HEK293 (cell line): ENCODE measurements around the gene EYA3.
"Not testable (repeated sequence)": the region's sequence is repeated elsewhere in the genome, so short reads cannot be mapped to it uniquely, and the experiment has no call there.

Experiments
- CTCF ChIA-PET: fragments of 350-600 bp; formaldehyde crosslinking; extraction: SDS; loops from one replicate; lab custom pipeline; 2021; ENCODE audit warnings: antibody characterized with exemption; lab: Yijun Ruan, JAX
- POLR2A ChIA-PET: fragments of 300-600 bp; formaldehyde crosslinking; extraction: SDS; loops from one replicate; lab custom pipeline; 2020; ENCODE audit warnings: antibody characterized with exemption, inconsistent platforms; lab: Yijun Ruan, JAX
- H3K27ac ChIP-seq: fragments of 200-500 bp; sonication (Bioruptor generic); 2 replicates; pipeline ENCODE4 v1.5.1; 2014; ENCODE audit warnings: low read depth, low read length, control low read depth, inconsistent platforms; ENCODE audit errors: extremely low read depth
- H3K36me3 ChIP-seq, 2 experiments: fragments of 200-500 bp in 1 of 2; sonication (Bioruptor generic) in 1 of 2; 1 replicate in 1 of 2; 2 replicates in 1 of 2; pipeline ENCODE4 v1.5.1; 2014 to 2017; ENCODE audit warnings: inconsistent platforms in 2 of 2, low read length in 2 of 2; ENCODE audit not compliant: control insufficient read depth in 2 of 2, insufficient read depth in 1 of 2
- H3K4me1 ChIP-seq: fragments of 200-500 bp; sonication (Bioruptor generic); 2 replicates; pipeline ENCODE4 v1.5.1; 2014; ENCODE audit warnings: mild to moderate bottlenecking, low read length, inconsistent platforms; ENCODE audit not compliant: control insufficient read depth, insufficient read depth
- H3K4me3 ChIP-seq: 2 replicates; pipeline ENCODE4 v1.5.1; 2011; ENCODE audit warnings: low read depth, mild to moderate bottlenecking, control low read depth, low read length, moderate library complexity
- H3K9me3 ChIP-seq: fragments of 200-500 bp; sonication (Bioruptor generic); 2 replicates; pipeline ENCODE4 v1.5.1; 2014; ENCODE audit warnings: low read depth, low read length, inconsistent platforms; ENCODE audit not compliant: control insufficient read depth, insufficient read depth
- KLF9 ChIP-seq: fragments of 450-650 bp; formaldehyde crosslinking; IDR thresholded peaks from 2 replicates; pipeline ENCODE4 v1.5.1; 2016; ENCODE audit warnings: missing biosample characterization, missing genetic modification characterization, low read depth
- OVOL3 ChIP-seq: fragments of 450-650 bp; formaldehyde crosslinking; IDR thresholded peaks from 2 replicates; pipeline ENCODE4 v1.5.1; 2016; ENCODE audit warnings: missing biosample characterization, missing genetic modification characterization
- ZFP41 ChIP-seq: fragments of 450-650 bp; formaldehyde crosslinking; IDR thresholded peaks from 2 replicates; pipeline ENCODE4 v1.5.1; 2016; ENCODE audit warnings: missing biosample characterization, missing genetic modification characterization, borderline replicate concordance
- ZNF19 ChIP-seq: fragments of 450-650 bp; formaldehyde crosslinking; IDR thresholded peaks from 2 replicates; pipeline ENCODE4; 2016; ENCODE audit warnings: missing biosample characterization, missing genetic modification characterization, low read depth
- ZNF292 ChIP-seq: fragments of 450-650 bp; formaldehyde crosslinking; IDR thresholded peaks from 2 replicates; pipeline ENCODE4 v1.5.1; 2016; ENCODE audit warnings: low read depth, missing biosample characterization, missing genetic modification characterization, borderline replicate concordance
- ZNF510 ChIP-seq: fragments of 450-650 bp; formaldehyde crosslinking; IDR thresholded peaks from 2 replicates; pipeline ENCODE4 v1.5.1; 2018; ENCODE audit warnings: mild to moderate bottlenecking, missing genetic modification characterization, missing biosample characterization; ENCODE audit not compliant: insufficient replicate concordance
- ZNF529 ChIP-seq: fragments of 450-650 bp; formaldehyde crosslinking; IDR thresholded peaks from 2 replicates; pipeline ENCODE4 v1.5.1; 2017; ENCODE audit warnings: missing genetic modification characterization, missing biosample characterization; ENCODE audit not compliant: insufficient replicate concordance
- ZNF561 ChIP-seq: fragments of 450-650 bp; IDR thresholded peaks from 2 replicates; pipeline ENCODE4 v1.5.1; 2018; ENCODE audit warnings: missing biosample characterization, missing genetic modification characterization, borderline replicate concordance
- ZNF585B ChIP-seq: fragments of 450-650 bp; formaldehyde crosslinking; IDR thresholded peaks from 2 replicates; pipeline ENCODE4 v1.5.1; 2016; ENCODE audit warnings: missing biosample characterization, missing genetic modification characterization
- ZNF600 ChIP-seq: fragments of 450-650 bp; formaldehyde crosslinking; IDR thresholded peaks from 2 replicates; pipeline ENCODE4 v1.5.1; 2016; ENCODE audit warnings: missing biosample characterization, missing genetic modification characterization
- ZNF658 ChIP-seq: fragments of 450-650 bp; formaldehyde crosslinking; IDR thresholded peaks from 2 replicates; pipeline ENCODE4; 2016; ENCODE audit warnings: missing biosample characterization, missing genetic modification characterization
- TF ChIP-seq, protein P1 (sequence below): fragments of 450-650 bp; formaldehyde crosslinking; IDR thresholded peaks from 2 replicates; pipeline ENCODE4 v1.5.1; 2016; ENCODE audit warnings: missing biosample characterization, missing genetic modification characterization
- TF ChIP-seq, protein P2 (sequence below): fragments of 450-650 bp; formaldehyde crosslinking; IDR thresholded peaks from 2 replicates; pipeline ENCODE4 v1.5.1; 2016; ENCODE audit warnings: missing biosample characterization, missing genetic modification characterization
- TF ChIP-seq, protein P3 (sequence below): sonication (generic); formaldehyde crosslinking; IDR thresholded peaks from 2 replicates; pipeline ENCODE4 v1.8.1; 2022; ENCODE audit warnings: mild to moderate bottlenecking, moderate library complexity, missing genetic modification reagents
- TF ChIP-seq, protein P4 (sequence below): fragments of 450-650 bp; formaldehyde crosslinking; IDR thresholded peaks from 2 replicates; pipeline ENCODE4 v1.5.1; 2016; ENCODE audit warnings: missing biosample characterization, missing genetic modification characterization
- TF ChIP-seq, protein P5 (sequence below): fragments of 450-650 bp; IDR thresholded peaks from 2 replicates; pipeline ENCODE4 v1.5.1; 2018; ENCODE audit warnings: missing biosample characterization, missing genetic modification characterization
- TF ChIP-seq, protein P6 (sequence below): fragments of 450-650 bp; formaldehyde crosslinking; IDR thresholded peaks from 2 replicates; pipeline ENCODE4 v1.5.1; 2016; ENCODE audit warnings: missing biosample characterization, missing genetic modification characterization, borderline replicate concordance
- TF ChIP-seq, protein P7 (sequence below): fragments of 450-650 bp; formaldehyde crosslinking; IDR thresholded peaks from 2 replicates; pipeline ENCODE4 v1.5.1; 2016; ENCODE audit warnings: missing biosample characterization, missing genetic modification characterization

Gene EYA3

DNA sequence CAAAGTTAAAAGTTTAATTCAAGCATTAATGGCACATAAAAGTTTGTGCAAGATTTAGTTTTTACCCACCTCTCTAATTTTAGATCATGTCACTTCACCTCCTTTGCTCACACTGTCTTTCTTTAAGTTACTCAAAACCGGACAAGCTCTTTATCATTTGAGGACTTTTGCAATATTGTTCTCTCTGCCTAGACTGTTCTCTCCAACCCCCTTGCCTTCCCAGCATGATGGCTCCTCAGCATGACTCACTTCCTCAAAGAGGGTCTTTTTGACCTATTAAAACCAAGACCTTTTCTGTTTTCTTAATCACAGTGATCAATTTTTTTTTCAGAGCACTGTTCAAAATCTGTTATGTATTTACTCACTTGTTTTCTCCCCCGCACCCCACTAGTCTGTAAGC lies 67.3 kb downstream of the EYA3 start (continued):
- TF ChIP-seq, protein P1, sequence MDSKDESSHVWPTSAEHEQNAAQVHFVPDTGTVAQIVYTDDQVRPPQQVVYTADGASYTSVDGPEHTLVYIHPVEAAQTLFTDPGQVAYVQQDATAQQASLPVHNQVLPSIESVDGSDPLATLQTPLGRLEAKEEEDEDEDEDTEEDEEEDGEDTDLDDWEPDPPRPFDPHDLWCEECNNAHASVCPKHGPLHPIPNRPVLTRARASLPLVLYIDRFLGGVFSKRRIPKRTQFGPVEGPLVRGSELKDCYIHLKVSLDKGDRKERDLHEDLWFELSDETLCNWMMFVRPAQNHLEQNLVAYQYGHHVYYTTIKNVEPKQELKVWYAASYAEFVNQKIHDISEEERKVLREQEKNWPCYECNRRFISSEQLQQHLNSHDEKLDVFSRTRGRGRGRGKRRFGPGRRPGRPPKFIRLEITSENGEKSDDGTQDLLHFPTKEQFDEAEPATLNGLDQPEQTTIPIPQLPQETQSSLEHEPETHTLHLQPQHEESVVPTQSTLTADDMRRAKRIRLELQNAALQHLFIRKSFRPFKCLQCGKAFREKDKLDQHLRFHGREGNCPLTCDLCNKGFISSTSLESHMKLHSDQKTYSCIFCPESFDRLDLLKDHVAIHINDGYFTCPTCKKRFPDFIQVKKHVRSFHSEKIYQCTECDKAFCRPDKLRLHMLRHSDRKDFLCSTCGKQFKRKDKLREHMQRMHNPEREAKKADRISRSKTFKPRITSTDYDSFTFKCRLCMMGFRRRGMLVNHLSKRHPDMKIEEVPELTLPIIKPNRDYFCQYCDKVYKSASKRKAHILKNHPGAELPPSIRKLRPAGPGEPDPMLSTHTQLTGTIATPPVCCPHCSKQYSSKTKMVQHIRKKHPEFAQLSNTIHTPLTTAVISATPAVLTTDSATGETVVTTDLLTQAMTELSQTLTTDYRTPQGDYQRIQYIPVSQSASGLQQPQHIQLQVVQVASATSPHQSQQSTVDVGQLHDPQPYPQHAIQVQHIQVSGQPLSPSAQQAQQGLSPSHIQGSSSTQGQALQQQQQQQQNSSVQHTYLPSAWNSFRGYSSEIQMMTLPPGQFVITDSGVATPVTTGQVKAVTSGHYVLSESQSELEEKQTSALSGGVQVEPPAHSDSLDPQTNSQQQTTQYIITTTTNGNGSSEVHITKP (tag by site-specific recombination) = no peak
- TF ChIP-seq OVOL3 (tag by site-specific recombination) (no peak), ZNF561 (tag by site-specific recombination) (no peak), ZNF510 (tag by site-specific recombination) (no peak), ZNF600 (tag by site-specific recombination) (no peak)
- TF ChIP-seq, protein P2, sequence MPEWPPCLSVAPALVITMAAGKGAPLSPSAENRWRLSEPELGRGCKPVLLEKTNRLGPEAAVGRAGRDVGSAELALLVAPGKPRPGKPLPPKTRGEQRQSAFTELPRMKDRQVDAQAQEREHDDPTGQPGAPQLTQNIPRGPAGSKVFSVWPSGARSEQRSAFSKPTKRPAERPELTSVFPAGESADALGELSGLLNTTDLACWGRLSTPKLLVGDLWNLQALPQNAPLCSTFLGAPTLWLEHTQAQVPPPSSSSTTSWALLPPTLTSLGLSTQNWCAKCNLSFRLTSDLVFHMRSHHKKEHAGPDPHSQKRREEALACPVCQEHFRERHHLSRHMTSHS = no peak
- TF ChIP-seq, protein P3, sequence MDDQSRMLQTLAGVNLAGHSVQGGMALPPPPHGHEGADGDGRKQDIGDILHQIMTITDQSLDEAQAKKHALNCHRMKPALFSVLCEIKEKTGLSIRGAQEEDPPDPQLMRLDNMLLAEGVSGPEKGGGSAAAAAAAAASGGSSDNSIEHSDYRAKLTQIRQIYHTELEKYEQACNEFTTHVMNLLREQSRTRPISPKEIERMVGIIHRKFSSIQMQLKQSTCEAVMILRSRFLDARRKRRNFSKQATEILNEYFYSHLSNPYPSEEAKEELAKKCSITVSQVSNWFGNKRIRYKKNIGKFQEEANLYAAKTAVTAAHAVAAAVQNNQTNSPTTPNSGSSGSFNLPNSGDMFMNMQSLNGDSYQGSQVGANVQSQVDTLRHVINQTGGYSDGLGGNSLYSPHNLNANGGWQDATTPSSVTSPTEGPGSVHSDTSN = no peak
- TF ChIP-seq, protein P4, sequence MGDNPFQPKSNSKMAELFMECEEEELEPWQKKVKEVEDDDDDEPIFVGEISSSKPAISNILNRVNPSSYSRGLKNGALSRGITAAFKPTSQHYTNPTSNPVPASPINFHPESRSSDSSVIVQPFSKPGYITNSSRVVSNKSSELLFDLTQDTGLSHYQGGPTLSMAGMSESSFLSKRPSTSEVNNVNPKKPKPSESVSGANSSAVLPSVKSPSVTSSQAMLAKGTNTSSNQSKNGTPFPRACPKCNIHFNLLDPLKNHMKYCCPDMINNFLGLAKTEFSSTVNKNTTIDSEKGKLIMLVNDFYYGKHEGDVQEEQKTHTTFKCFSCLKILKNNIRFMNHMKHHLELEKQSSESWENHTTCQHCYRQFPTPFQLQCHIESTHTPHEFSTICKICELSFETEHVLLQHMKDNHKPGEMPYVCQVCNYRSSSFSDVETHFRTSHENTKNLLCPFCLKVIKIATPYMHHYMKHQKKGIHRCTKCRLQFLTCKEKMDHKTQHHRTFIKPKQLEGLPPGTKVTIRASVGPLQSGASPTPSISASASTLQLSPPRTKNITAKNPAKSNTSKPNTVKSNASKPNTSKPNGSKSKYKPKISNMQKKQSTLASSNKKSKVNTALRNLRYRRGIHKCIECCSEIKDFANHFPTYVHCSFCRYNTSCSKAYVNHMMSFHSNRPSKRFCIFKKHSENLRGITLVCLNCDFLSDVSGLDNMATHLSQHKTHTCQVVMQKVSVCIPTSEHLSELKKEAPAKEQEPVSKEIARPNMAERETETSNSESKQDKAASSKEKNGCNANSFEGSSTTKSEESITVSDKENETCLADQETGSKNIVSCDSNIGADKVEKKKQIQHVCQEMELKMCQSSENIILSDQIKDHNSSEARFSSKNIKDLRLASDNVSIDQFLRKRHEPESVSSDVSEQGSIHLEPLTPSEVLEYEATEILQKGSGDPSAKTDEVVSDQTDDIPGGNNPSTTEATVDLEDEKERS = no peak
- TF ChIP-seq, protein P5, sequence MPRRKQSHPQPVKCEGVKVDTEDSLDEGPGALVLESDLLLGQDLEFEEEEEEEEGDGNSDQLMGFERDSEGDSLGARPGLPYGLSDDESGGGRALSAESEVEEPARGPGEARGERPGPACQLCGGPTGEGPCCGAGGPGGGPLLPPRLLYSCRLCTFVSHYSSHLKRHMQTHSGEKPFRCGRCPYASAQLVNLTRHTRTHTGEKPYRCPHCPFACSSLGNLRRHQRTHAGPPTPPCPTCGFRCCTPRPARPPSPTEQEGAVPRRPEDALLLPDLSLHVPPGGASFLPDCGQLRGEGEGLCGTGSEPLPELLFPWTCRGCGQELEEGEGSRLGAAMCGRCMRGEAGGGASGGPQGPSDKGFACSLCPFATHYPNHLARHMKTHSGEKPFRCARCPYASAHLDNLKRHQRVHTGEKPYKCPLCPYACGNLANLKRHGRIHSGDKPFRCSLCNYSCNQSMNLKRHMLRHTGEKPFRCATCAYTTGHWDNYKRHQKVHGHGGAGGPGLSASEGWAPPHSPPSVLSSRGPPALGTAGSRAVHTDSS (tag by site-specific recombination) = no peak

DNA sequence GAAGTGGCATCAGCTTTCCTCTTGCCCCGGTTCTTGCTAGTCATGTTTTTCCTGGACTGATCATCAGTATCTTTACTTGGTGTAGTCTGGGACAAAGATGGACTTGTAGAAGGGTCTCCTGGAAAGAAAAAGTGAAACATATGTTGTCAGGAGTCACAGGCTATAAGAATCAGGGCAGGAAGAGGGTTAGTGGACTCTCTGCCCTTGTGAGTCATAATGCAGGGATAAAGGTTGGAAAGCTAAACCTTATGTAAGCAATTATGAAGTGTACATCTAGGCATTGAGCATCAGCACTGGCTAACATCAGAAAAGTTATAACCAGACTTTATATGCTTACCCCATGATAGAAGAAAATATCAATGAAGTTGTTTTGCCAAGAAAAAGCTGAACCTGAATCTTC lies 77.4 kb downstream of the EYA3 start:
- no peak for TF ChIP-seq ZNF292 (tag by site-specific recombination)
- no peak for TF ChIP-seq ZFP41 (tag by site-specific recombination)
- TF ChIP-seq, protein P6, sequence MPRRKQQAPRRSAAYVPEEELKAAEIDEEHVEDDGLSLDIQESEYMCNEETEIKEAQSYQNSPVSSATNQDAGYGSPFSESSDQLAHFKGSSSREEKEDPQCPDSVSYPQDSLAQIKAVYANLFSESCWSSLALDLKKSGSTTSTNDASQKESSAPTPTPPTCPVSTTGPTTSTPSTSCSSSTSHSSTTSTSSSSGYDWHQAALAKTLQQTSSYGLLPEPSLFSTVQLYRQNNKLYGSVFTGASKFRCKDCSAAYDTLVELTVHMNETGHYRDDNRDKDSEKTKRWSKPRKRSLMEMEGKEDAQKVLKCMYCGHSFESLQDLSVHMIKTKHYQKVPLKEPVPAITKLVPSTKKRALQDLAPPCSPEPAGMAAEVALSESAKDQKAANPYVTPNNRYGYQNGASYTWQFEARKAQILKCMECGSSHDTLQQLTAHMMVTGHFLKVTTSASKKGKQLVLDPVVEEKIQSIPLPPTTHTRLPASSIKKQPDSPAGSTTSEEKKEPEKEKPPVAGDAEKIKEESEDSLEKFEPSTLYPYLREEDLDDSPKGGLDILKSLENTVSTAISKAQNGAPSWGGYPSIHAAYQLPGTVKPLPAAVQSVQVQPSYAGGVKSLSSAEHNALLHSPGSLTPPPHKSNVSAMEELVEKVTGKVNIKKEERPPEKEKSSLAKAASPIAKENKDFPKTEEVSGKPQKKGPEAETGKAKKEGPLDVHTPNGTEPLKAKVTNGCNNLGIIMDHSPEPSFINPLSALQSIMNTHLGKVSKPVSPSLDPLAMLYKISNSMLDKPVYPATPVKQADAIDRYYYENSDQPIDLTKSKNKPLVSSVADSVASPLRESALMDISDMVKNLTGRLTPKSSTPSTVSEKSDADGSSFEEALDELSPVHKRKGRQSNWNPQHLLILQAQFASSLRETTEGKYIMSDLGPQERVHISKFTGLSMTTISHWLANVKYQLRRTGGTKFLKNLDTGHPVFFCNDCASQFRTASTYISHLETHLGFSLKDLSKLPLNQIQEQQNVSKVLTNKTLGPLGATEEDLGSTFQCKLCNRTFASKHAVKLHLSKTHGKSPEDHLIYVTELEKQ (tag by site-specific recombination) = no peak
- no peak for TF ChIP-seq ZNF19 (tag by site-specific recombination)
- TF ChIP-seq, protein P7, sequence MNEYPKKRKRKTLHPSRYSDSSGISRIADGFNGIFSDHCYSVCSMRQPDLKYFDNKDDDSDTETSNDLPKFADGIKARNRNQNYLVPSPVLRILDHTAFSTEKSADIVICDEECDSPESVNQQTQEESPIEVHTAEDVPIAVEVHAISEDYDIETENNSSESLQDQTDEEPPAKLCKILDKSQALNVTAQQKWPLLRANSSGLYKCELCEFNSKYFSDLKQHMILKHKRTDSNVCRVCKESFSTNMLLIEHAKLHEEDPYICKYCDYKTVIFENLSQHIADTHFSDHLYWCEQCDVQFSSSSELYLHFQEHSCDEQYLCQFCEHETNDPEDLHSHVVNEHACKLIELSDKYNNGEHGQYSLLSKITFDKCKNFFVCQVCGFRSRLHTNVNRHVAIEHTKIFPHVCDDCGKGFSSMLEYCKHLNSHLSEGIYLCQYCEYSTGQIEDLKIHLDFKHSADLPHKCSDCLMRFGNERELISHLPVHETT = no peak
- TF ChIP-seq ZNF658 (tag by site-specific recombination) = no peak
- no peak for TF ChIP-seq KLF9
- no peak for TF ChIP-seq ZNF529
- no peak for TF ChIP-seq ZNF585B
- H3K4me3 ChIP-seq = no peak overlapping the region
- no peaks in the 10 kb centered on the region for H3K4me1 ChIP-seq
- CTCF ChIA-PET = no interaction called here
- H3K27ac ChIP-seq = no peak overlapping the region
- POLR2A ChIA-PET = no interaction called here
- H3K36me3 ChIP-seq = peaks cover 13 to 67% of the 10 kb centered on the region in 2 experiments; a peak in 2 of 3 replicates
- no peaks in the 10 kb centered on the region for H3K9me3 ChIP-seq

DNA sequence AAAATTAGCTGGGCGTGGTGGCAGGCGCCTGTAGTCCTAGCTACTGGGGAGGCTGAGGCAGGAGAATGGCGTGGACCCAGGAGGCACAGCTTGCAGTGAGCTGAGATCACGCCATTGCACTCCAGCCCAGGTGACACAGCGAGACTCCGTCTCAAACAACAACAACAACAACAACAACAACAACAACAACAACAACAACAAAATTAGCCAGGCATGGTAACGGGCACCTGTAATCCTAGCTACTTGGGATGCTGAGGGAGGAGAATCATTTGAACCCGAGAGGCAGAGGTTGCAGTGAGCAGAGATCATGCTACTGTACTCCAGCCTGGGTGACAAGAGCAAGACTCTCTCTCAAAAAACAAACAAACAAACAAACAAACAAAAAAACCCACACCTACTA lies 85.3 kb downstream of the EYA3 start:
- H3K4me1 ChIP-seq, POLR2A ChIA-PET, H3K27ac ChIP-seq, H3K9me3 ChIP-seq, H3K4me3 ChIP-seq: not testable (repeated sequence)
- CTCF ChIA-PET = interaction anchor here (0.6 to 1.3 kb wide), 2 partner anchors 23 to 44 kb away, joined by 3 to 4 read pairs; no protein-coding TSS in a partner anchor
- peaks cover 38 to 60% of the 10 kb centered on the region in 2 experiments for H3K36me3 ChIP-seq
